GM19023 (cell line): ENCODE data around the gene TM9SF3.
"Not testable (repeated sequence)": the region's sequence is repeated elsewhere in the genome, so short reads cannot be mapped to it uniquely, and the experiment has no call there.

Source experiments
- ATAC-seq: cut with Tn5 transposase; IDR thresholded peaks from one replicate; pipeline ENCODE4 v1.9.1; 2021; ENCODE audit warnings: mild to moderate bottlenecking, moderate library complexity; ENCODE audit not compliant: unreplicated experiment

Gene TM9SF3

GRCh38 chr10:96600337-96600736, 13.5 kb upstream of the TM9SF3 start:
- ATAC-seq: no peak

DNA sequence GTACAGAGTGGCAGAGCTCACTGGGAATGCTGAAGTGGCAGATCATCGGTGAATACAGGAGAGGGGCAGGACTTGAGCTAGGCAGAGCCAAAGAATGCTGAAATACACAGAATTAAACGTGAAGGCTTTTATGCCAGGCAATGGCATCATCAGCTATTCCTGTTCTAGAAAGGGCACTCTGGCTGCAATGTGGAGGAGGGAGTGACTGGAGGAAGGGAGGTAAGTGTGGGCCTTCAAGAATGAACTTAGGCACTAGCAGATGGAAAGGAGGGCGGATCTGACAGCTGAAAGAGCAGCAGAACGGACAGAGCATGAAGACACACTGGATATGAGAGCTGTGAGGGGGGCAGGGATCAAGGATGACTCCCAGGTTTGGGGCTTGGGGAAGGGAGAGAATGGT, 12.0 kb upstream of the TM9SF3 start:
- ATAC-seq: no peak

GRCh38 chr10:96596422-96597407, 9.9 kb upstream of the TM9SF3 start:
- no peak for ATAC-seq

DNA sequence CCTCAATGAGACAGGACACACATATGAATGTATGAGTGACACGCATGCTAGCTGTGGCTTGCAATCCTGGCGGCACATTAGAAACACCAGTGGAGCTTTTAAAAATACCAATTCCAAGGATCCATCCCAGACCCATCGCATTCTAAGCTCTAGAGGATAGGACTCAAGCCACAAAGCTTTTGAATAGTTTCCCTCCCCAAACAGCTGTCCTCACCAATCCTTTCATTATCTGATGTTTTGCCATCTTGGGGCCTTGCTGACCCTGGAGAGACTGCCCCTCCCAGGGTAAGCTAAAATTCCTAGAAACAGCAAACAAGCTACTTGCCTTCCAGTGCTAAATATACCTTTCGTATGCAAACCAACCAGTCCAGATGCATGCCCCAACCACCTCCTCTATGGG, 8.9 kb upstream of the TM9SF3 start:
- ATAC-seq: no peak

DNA sequence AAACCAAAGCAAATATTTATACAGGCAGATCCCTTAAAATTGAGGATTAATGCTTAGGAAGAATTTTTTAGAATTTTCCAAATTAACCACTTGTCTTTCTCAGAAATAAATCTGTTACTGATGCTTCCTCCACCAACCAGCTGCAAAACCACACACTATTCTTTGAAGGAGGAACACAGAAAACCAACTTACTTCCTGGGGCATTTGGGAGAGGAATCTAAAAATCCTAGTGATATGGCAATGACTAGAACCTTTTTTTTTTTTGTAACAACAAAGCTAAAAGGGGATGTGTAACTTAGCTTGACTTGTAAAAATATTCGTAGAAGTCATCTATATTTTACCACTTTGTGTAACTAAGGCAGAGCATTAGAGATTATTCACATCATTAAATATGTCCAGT, 5.1 kb upstream of the TM9SF3 start:
- ATAC-seq: no peak

- no peak for ATAC-seq
Measured at GRCh38 chr10:96588616-96589419, 2.0 kb upstream of the TM9SF3 start.

DNA sequence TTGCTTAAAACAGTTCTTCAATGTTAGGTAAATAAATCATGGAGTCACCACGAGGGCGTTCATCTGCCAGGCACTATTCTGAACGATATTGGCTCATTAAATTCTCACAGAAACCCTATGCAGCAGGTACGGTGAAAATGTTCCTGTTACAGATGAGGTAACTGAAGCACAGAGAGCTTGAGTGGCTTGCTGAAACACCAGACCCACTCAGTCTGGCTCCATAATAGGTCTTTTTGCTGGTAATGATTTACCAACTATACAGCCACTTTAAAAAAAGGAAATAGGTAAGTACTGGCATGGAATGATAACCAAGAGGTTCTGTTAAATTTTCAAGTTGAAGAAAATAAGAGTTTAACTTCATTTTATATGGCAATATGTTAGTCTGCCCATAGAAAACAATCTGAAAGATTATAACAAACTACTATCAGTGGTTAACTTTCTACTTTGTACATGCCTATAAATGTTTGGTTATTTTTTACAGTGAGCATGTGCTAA, 1.3 kb upstream of the TM9SF3 start:
- no peak for ATAC-seq

- no peak for ATAC-seq
Measured at GRCh38 chr10:96587264-96588059, 650 bp upstream of the TM9SF3 start.

DNA sequence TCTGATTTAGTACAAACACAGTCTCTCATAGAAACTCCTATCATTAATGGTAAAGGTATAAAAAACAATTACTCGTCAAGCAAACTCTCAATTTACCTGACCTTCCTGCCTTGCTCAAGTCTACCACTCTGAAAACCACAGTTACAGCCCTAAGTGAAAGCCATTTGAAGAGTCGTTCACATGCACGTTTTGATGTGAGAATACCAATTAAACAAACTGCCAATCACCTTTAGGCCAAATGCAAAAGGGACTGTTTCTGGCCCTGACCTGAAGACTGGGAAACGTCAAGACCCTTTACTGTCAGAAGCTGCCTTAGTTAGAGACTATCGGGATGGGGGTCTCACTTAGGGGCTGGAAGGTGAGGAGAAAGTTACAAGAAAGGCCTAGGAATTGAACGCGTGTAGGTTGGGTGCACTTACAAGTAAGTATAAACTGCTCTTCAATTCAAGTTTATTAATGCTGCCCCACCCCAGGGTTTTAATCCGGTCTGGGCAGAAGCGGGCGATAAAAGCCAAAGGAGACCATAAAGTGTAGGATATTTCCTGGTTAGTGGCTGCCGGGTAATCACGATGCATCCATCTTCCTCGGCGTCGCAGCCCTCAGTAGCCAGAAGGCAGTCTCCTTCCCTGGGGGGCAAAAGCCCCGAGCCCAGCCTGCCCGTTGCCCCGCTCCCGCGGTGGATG, 935 bp downstream of the TM9SF3 start:
- ATAC-seq: peak; percentile 19

DNA sequence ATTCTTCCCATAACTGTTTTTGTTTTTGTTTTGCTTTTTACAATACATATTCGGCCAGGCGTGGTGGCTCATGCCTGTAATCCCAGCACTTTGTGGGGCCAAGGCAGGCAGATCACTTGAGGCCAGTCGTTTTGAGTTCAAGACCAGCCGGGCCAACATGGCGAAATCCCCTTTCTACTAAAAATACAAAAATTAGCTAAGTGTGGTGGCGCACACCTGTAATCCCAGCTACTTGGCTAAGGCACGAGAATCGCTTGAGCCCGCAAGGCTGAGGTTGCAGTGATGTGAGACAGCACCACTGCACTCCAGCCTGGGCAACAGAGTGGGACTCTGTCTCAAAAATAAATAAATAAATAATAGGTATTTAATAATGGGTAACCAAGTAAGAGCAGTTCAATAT, 2.3 kb downstream of the TM9SF3 start:
- ATAC-seq: no peak

GRCh38 chr10:96584035-96584434, 2.8 kb downstream of the TM9SF3 start:
- no peak for ATAC-seq

GRCh38 chr10:96579133-96579532, 7.7 kb downstream of the TM9SF3 start:
- ATAC-seq: no peak

DNA sequence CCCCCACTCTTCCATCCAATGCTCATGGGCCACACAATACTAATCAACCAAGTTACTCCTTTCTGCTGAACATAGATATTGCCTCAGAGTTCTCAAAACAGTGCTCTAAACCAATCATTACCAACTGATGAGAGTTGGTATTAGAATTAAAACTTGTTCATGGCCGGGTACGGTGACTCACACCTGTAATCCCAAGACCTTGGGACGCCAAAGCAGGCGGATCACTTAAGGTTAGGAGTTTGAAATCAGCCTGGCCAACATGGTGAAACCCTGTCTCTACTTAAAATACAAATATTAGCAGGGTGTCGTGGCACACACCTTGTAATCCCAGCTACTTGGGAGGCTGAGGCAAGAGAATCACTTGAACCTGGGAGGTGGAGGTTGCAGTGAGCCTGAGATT, 8.2 kb downstream of the TM9SF3 start:
- ATAC-seq: no peak

DNA sequence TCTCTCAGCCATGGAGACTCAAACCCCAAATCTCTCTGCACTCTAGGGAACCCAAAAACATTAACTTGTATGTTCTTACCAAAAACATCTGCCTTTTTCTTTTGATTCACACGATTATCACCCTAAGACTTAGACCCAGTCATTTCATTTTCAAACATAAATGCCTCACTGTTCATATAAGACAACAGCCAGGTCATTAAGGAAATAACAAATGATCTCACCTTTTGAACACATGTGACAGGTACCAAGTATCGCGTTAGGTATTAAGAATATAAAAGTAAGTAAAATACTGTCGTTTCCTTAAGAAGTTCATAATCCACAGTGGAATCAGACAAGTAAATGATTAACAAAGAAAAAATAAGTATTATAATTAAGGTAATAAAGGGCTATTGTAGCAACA, 8.8 kb downstream of the TM9SF3 start:
- ATAC-seq: no peak

GRCh38 chr10:96577069-96577468, 9.7 kb downstream of the TM9SF3 start:
- no peak for ATAC-seq

DNA sequence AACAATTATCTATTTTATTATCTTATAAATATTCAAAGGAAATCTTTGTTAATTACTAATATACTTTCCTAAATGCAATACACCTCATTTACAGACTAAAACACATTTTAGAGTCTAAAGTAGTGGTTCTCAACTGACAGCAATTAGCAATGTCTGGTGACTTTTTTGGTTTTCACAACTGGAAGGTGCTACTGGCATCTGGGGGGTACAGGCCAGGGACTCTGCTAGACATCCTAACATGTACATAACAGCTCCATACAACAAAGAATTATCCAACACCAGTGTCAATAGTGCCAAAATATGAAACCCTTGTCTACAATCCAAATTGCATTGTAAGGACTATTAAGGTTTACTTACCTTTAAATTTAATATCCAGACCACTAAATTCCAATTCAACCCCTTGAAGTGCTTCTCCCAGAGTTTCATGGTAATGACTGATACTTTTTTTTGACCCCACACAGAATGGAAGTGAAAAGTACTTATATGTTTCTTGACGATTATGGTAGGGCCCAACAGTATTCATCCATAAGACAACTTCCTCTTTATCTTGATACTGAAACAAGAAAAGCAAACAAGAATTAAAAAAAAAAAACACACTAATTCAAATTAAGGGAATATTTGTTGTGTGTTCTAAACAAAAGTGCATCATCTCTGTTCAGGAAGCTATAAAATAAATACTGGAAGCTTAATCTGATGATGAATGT, 10.4 kb downstream of the TM9SF3 start:
- no peak for ATAC-seq

DNA sequence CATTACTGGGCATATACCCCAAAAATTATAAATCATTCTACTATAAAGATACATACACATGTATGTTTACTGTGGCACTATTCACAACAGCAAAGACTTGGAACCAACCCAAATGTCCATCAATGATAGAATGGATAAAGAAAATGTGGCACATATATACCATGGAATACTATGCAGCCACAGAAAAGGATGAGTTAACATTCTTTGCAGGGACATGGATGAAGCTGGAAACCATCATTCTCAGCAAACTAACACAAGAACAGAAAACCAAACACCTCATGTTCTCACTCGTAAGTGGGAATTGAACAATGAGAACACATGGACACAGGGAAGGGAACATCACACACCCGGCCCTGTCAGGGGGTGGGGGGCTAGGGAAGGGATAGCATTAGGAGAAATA, 12.2 kb downstream of the TM9SF3 start:
- not testable (repeated sequence) for ATAC-seq

- no peak for ATAC-seq
Measured at GRCh38 chr10:96573036-96573435, 13.8 kb downstream of the TM9SF3 start.
